ENCODE results near the gene U2AF1L4. TPM values are rescaled to one million over a fixed set of nuclear protein-coding genes. Genes with fewer than 3 reads are reported as not detected.

U2AF1L4 gene
- total and polyA plus RNA-seq, 2 of the 4 experiments (the other 2 are of a cell fraction) = 6.1 to 15.0 TPM

- Histone ChIP-seq H3K14ac (replicated peaks; ENCODE audit: low read depth, low read length) (no peak overlapping the region), H4K91ac (ENCODE audit: insufficient read depth, low read depth, low read length) (no peak overlapping the region), H3K36me3 (ENCODE audit: control insufficient read depth, insufficient read depth, low read length) (no peaks in the 10 kb centered on the region), H3K27ac (ENCODE audit: insufficient read depth, low read length) (no peak overlapping the region), H3K4ac (ENCODE audit: low read depth, low read length) (no peak overlapping the region), H4K8ac (ENCODE audit: low read depth in 2 of 2, low read length in 2 of 2) (no peak overlapping the region), H3K23ac (ENCODE audit: low read depth, low read length) (no peak overlapping the region), H2AK5ac (ENCODE audit: low read depth, low read length) (no peak overlapping the region), H3K56ac (ENCODE audit: extremely low read depth, insufficient read depth, low read length) (no peak overlapping the region), H3K27me3 (ENCODE audit: control insufficient read depth, insufficient read depth, low read length) (peaks cover 2% of the 10 kb centered on the region; the same call in 1 of the 2 replicates), H3K9ac (ENCODE audit: low read depth, low read length) (no peak overlapping the region), H4K20me1 (ENCODE audit: insufficient read depth, low read length) (no peaks in the 10 kb centered on the region), H2BK120ac (ENCODE audit: low read depth, low read length) (no peak overlapping the region), H2BK5ac (ENCODE audit: low read depth, low read length, poor library complexity, severe bottlenecking) (no peak overlapping the region), H3K4me3 (ENCODE audit: insufficient read depth, low read depth, low read length) (no peak overlapping the region), H4K5ac (ENCODE audit: low read depth, low read length) (no peak overlapping the region), H3K4me1 (ENCODE audit: control insufficient read depth, insufficient read depth, low read length) (peaks cover 3% of the 10 kb centered on the region; the same call in 1 of the 2 replicates), H2BK20ac (ENCODE audit: low read depth, low read length) (no peak overlapping the region), H2BK15ac (ENCODE audit: low read depth, low read length) (no peak overlapping the region), H3K9me3 (ENCODE audit: control insufficient read depth, insufficient read depth, low read length) (no peaks in the 10 kb centered on the region), H3K9me1 (ENCODE audit: insufficient read depth, low read length) (no peaks in the 10 kb centered on the region), H3K4me2 (ENCODE audit: low read depth, low read length) (no peak overlapping the region), H2AK9ac (replicated peaks; ENCODE audit: low read depth, low read length, poor library complexity) (no peak overlapping the region), H3K18ac (ENCODE audit: low read depth, low read length) (no peak overlapping the region), H2AFZ (replicated peaks; ENCODE audit: low read length, poor library complexity) (peak overlapping the region; percentile 69), H3K79me1 (ENCODE audit: low read depth in 1 of 2, low read length in 2 of 2) (no peaks in the 10 kb centered on the region)
- CTCF ChIA-PET = interaction anchor here (0.7 kb wide), 1 partner anchor 13 kb away, joined by 3 read pairs; no protein-coding TSS in a partner anchor
- dilution Hi-C loops (cut with HindIII; ENCODE audit: low sequenced_read_pairs, unreplicated experiment) = no loop called here
- DNase-seq (peak; percentile 76), ATAC-seq (ENCODE audit: low read depth) (peak; percentile 99)
- 43% methylated on average over 1 of the region's 8 CpGs; no CpG with 5 or more reads in 1 of the 2 experiments for WGBS, 2 experiments (ENCODE audit: extremely low coverage in 2 of 2, insufficient read length in 1 of 2)
- POLR2A ChIA-PET (ENCODE audit: unreplicated experiment) = interaction anchor here (0.6 kb wide), 1 partner anchor 427 kb away, joined by 4 read pairs; no protein-coding TSS in a partner anchor
- BruUV-seq (replicated peaks) = no TSS peak
- peak; percentile 85 for TF ChIP-seq SMC3 (IDR thresholded peaks at IDR 0.05; ENCODE audit: low read depth, low read length)
- peak; percentile 81; the same call in 1 of the 2 replicates for TF ChIP-seq MAZ (IDR thresholded peaks at IDR 0.05; ENCODE audit: borderline replicate concordance, low read depth, low read length)
- TF ChIP-seq RAD21 (IDR thresholded peaks at IDR 0.05; ENCODE audit: low read length) = peak; percentile 93
- no peak for TF ChIP-seq MXI1 (IDR thresholded peaks at IDR 0.05; ENCODE audit: borderline replicate concordance, low read depth, low read length)
- TF ChIP-seq RFX5 (IDR thresholded peaks at IDR 0.05; ENCODE audit: low read depth, low read length) = no peak
- TF ChIP-seq BHLHE40 (IDR thresholded peaks at IDR 0.05; ENCODE audit: low read depth, low read length) = no peak
- peak; percentile 99 for TF ChIP-seq CTCF (conservative IDR thresholded peaks at IDR 0.05; ENCODE audit: low read depth, low read length)
- no peak for TF ChIP-seq MAFK (IDR thresholded peaks at IDR 0.05; ENCODE audit: low read depth, low read length)
- in situ Hi-C loops (cut with MboI; ENCODE audit: low sequenced_read_pairs) = no loop called here
- intact Hi-C loops (cut with micrococcal nuclease) = loop anchor here (1.0 kb wide), 1 partner anchor 23 kb away; no protein-coding TSS in a partner anchor
Measured at GRCh38 chr19:35693835-35694599, 51.2 kb downstream of the U2AF1L4 start.
